Metanephros (tissue), 2 donors: Measurements from ENCODE around the gene WLS. TPM values are rescaled to one million over a fixed set of nuclear protein-coding genes. Genes with fewer than 3 reads are reported as not detected.
A peak's percentile ranks its signal among the peaks of the same experiment; 100 is the strongest.

ENCODE experiments used
- small RNA-seq: library from RNA; depleted of rRNA; stranded (forward); fragments of <200 nt; gene quantifications from one replicate; pipeline ENCODE3, GENCODE V24; 2014; ENCODE audit warnings: low replicate concordance
- total RNA-seq: library from RNA; depleted of rRNA; stranded (reverse); fragments of >200 nt; gene quantifications from one replicate; pipeline ENCODE4 v1.2.3, GENCODE V29; 2014

Gene WLS
- total RNA-seq: 102 TPM

DNA sequence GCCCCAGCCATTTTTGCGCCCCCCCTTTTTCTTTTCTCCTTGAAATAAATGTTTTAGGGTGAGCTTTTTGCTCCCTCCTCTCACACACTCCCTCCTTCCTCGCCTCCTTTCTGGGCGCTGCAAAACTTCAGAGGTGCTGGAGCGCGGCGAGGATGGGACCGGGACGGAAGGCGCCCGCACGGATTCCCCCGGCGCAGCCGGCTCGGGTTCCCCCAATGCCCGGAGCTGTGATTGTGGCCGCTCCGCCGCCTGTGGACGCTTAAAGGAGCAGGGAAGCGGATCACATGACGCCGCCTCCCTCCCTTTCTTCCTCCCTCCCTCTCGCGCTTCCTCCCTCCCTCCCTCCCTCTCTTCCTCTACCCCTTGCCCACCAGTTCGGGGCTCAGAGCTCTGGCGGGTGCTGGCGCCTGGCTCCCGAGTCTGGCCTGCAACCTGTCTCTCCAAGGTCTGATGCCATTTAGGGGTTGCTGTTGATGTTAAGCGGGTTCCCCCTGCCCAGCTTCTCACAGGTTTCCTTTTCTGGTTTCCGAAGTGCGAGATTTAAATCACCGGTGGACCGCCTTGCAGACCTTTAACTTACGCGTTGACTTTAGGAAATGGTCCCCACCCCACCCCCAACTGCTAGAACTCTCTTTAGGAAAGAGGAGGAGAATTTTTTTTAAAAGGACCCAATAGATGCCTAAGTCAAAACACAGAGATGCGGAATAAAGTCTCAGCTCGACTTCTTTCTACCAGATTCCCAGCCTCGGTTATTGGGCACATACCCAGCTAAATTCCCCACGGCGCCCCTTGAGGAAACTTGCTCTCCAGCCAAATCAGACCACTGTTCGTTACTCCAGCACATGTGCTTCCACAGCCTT is at the start of gene WLS:
Gene WLS (minus strand): TSS at position 235 of the 860 bp plus-strand sequence. CDS start 224 bp downstream, at position 11.

Small RNAs within 50 kb of the gene (small RNA-seq; reads per million reads assigned to genes)
- gene COX6B1P7 (not detected), gene MIR1262 (0.42 reads per million, percentile 53 among the genes with 10 or more reads in this experiment)

Other genes starting within 250 kb of the WLS start
- gene DIRAS3, start 181.9 kb downstream of the WLS start, total RNA-seq: 1.5 TPM
- not detected for gene RPE65, start 217.4 kb upstream of the WLS start, total RNA-seq